Limb (tissue), 2 donors: Measurements from ENCODE around the gene QSER1.
"Not testable (repeated sequence)": the region's sequence is repeated elsewhere in the genome, so short reads cannot be mapped to it uniquely, and the experiment has no call there.

Source experiments
- DNase-seq, 2 donors: peaks; one replicate each; pipeline ENCODE4 v3.0.0-alpha.2; 2016; ENCODE audit errors: extremely low spot score in 2 of 2

QSER1 gene

GRCh38 chr11:32932196-32932595 is 39.6 kb downstream of the QSER1 start:
- no peak for DNase-seq

DNA sequence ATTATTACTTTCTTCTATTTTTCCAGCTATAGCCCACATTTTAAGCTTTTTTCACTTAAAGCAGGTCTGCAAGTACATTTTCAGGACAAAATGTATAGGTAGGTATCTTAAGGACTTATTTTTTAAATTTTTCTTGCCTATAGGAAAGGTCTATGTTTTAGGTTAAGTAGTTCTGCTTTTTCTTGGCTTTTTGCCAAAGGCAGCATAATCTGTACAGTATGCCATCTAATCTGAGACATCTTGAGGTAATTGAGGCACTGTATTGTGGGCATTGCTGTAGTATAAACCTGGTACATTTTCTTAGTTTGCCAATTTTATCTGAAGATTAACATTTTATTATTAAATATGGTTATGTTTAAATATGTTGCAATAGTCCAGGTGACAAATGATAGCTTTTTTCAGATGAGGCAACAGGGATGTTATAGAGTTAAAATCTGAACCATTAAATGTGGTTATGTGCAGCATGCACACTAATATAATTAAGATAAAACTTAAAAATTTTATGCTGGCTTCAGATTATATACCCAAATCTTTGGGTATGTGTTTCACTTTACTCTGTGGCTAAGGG is 42.9 kb downstream of the QSER1 start:
- peak in 1 of 2 donors; percentile 6 for DNase-seq

DNA sequence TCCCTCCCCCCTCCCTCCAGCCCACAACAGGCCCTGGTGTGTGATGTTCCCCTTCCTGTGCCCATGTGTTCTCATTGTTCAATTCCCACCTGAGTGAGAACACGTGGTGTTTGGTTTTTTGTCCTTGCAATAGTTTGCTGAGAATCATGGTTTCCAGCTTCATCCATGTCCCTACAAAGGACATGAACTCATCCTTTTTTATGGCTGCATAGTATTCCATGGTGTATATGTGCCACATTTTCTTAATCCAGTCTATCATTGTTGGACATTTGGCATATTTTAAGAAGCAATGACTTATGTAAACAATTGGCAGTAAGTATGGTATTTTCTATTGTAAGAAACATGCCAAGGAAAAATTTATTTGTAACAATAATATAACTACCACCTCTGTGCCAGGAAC is 43.6 kb downstream of the QSER1 start:
- DNase-seq = not testable (repeated sequence)

GRCh38 chr11:32937283-32937682 is 44.7 kb downstream of the QSER1 start:
- not testable (repeated sequence) for DNase-seq

- no peak for DNase-seq
Measured at GRCh38 chr11:32939046-32939445, 46.4 kb downstream of the QSER1 start.

DNA sequence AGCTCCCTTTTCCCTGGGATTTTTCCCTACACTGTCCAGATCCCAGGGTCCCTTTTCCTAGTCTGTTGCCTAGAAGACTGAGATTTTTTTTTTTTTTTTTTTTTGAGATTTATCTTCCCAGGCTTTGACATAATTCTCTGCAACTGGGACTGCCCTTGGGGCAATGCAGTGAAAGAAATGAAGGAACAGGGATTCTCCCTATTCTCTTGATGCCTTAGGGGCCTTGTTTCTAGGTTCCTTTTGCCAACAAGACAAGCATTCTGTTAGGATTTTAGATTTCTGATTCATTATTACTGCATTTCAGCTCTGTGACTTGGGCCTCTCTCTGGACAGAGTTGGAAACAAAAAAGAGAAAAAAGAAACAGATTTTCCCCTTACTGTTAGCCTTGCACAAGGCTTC is 47.3 kb downstream of the QSER1 start:
- DNase-seq = no peak

- DNase-seq = no peak
Measured at GRCh38 chr11:32940865-32941264, 48.3 kb downstream of the QSER1 start.

GRCh38 chr11:32947978-32948377 is 55.4 kb downstream of the QSER1 start:
- no peak for DNase-seq

GRCh38 chr11:32949739-32950138 is 57.1 kb downstream of the QSER1 start:
- no peak for DNase-seq

DNA sequence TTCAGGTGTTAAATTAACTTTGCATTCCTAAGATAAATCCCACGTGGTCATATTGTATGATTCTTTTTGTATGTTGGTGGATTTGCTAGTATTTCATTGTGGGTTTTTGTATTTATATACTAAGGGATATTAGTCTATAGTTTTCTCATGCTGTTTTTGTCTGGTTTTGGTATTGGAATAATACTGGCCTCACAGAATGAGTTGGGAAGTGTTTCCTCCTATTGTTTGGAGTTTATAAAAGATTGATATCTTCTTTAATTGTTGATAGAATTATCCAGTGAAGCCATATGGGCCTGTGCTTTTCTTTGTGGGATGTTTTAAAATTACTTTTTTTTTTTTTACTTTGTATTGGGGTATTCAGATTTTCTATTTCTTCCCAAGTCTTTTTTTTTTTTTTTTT is 59.8 kb downstream of the QSER1 start:
- no peak for DNase-seq

GRCh38 chr11:32953700-32954099 is 61.1 kb downstream of the QSER1 start:
- no peak for DNase-seq

- peak in 1 of 2 donors; percentile 62 for DNase-seq
Measured at GRCh38 chr11:32960553-32961164, 68.0 kb downstream of the QSER1 start.

- DNase-seq = no peak
Measured at GRCh38 chr11:32962016-32962415, 69.4 kb downstream of the QSER1 start.

DNA sequence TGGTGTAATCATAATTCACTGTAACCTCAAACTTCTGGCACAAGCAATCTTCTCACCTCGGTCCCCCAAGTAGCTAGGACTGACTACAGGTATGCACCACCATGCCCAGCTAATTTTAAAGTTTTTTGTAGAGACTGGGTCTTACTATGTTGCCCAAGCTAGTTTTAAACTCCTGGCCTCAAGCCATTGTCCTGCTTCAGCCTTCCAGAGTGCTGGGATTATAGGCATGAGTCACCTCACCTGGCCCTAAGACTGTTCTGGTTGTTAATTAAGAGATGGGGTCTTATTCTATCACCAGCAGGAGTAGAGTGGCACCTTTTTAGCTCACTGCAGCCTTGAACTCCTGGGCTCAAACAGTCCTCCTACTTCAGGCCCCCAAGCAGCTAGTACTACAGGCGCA is 71.1 kb downstream of the QSER1 start:
- DNase-seq = no peak

- no peak for DNase-seq
Measured at GRCh38 chr11:32968541-32968940, 75.9 kb downstream of the QSER1 start.

- not testable (repeated sequence) for DNase-seq
Measured at GRCh38 chr11:32972233-32972632, 79.6 kb downstream of the QSER1 start.

GRCh38 chr11:32972781-32973180 is 80.2 kb downstream of the QSER1 start:
- DNase-seq = no peak

- DNase-seq = no peak
Measured at GRCh38 chr11:32982626-32983025, 90.0 kb downstream of the QSER1 start.

GRCh38 chr11:32983506-32983905 is 90.9 kb downstream of the QSER1 start:
- no peak for DNase-seq

DNA sequence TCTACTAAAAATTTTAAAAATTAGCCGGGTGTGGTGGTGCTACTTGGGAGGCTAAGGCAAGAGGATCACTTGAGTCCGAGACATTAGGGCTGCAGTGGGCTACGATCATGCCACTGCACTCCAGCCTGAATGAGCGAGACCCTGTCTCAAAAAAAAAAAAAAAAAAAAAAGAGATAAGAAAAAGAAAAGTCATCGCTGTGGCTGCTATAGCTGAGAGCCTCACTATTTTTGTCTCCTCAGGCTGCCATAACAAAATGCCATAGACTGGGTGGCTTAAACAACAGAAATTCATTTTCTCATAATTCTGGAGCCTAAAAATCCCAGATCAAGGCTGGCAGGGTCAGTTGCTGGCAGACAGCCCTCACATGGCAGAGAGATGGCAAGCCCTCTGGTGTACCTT is 93.0 kb downstream of the QSER1 start:
- no peak for DNase-seq

- no peak for DNase-seq
Measured at GRCh38 chr11:32987851-32988250, 95.2 kb downstream of the QSER1 start.

DNA sequence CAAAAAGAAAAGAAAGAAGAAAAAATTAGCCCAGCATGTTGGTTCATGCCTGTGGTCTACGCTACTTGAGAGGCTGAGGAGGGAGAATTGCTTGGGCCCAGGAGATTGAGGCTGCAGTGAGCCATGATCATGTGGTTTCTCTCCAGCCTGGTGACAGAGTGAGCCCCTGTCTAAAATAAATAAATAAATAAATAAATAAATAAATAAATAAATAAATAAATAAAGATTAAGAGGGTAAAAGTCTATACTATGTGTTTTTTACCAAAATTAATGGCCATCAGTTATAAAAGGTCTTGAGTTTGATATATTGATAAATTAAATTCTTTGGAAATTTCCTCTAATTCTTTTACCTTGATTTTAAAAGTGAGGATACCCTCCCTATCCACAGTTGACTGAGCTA is 97.9 kb downstream of the QSER1 start:
- no peak for DNase-seq

DNA sequence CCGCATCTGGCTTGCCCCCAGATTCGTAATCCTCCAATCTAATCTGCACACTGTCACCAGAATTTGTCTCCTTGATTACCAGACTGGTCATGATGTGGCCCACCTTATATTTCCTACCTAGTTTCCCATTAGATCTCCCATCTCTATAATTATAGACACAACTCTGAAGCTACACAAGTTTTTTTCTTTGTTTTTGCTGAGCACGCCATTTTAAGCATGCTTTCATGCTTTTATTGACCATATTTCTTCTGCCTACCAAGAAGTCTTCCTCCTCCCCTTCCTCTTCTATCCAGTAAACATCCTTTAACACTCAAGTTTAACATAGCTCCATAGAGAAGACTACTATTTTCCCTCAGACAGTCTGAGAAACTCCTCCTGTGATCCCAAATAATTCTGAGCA is 98.8 kb downstream of the QSER1 start:
- no peak for DNase-seq

DNA sequence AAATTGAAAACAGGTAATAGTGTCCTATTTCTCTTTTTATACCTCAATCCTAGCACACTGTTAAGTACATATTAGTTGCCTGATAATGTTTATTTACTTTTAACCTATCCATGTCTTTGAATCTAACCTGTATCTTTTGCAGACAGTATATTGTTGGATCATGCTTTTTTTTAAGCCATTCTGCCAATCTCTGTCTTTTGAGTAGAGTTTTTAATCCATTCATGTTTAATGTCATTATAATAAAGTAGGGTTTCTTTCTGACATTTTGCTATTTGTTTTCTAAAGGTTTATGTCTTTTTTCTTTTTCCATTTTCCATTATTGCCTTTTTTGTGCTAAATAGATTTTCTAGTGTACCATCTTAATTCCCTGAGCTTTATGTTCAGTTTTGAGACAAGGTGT is 99.3 kb downstream of the QSER1 start:
- DNase-seq = no peak
